GM19193 (cell line): Measurements from ENCODE around the gene RAPGEF6.

Experiments
- POLR2A ChIP-seq: IDR thresholded peaks from 4 replicates; pipeline ENCODE4 v1.6.1; 2011; ENCODE audit not compliant: insufficient read depth, insufficient read length; ENCODE audit errors: extremely low read depth

The RAPGEF6 gene

GRCh38 chr5:131515348-131515747 lies 119.7 kb downstream of the RAPGEF6 start:
- TF ChIP-seq POLR2A: no peak

- TF ChIP-seq POLR2A: no peak
Observed at GRCh38 chr5:131514316-131515283, 120.4 kb downstream of the RAPGEF6 start.

- no peak for TF ChIP-seq POLR2A
Observed at GRCh38 chr5:131513780-131514179, 121.2 kb downstream of the RAPGEF6 start.

- no peak for TF ChIP-seq POLR2A
Observed at GRCh38 chr5:131511934-131512333, 123.1 kb downstream of the RAPGEF6 start.

- TF ChIP-seq POLR2A: no peak
Observed at GRCh38 chr5:131509801-131510200, 125.2 kb downstream of the RAPGEF6 start.

GRCh38 chr5:131505237-131505908 lies 129.7 kb downstream of the RAPGEF6 start:
- TF ChIP-seq POLR2A: no peak

GRCh38 chr5:131496400-131496713 lies 138.7 kb downstream of the RAPGEF6 start:
- TF ChIP-seq POLR2A: no peak

- TF ChIP-seq POLR2A: no peak
Observed at GRCh38 chr5:131495536-131496399, 139.3 kb downstream of the RAPGEF6 start.

- no peak for TF ChIP-seq POLR2A
Observed at GRCh38 chr5:131491749-131492148, 143.3 kb downstream of the RAPGEF6 start.

GRCh38 chr5:131488463-131488862 lies 146.6 kb downstream of the RAPGEF6 start:
- TF ChIP-seq POLR2A: no peak

- TF ChIP-seq POLR2A: no peak
Observed at GRCh38 chr5:131482617-131483016, 152.4 kb downstream of the RAPGEF6 start.

- TF ChIP-seq POLR2A: no peak
Observed at GRCh38 chr5:131481569-131481968, 153.5 kb downstream of the RAPGEF6 start.

- TF ChIP-seq POLR2A: no peak
Observed at GRCh38 chr5:131475541-131475941, 159.5 kb downstream of the RAPGEF6 start.

- no peak for TF ChIP-seq POLR2A
Observed at GRCh38 chr5:131473731-131474130, 161.3 kb downstream of the RAPGEF6 start.

GRCh38 chr5:131466171-131466766 lies 168.8 kb downstream of the RAPGEF6 start:
- no peak for TF ChIP-seq POLR2A
